Measurements from ENCODE around the gene MAGI2.

- no peak for TF ChIP-seq CTCF (IDR thresholded peaks at IDR 0.05)
- TF ChIP-seq POLR2A (IDR thresholded peaks at IDR 0.05) = no peak
- no peak for TF ChIP-seq EP300 (IDR thresholded peaks at IDR 0.05)
Observed at GRCh38 chr7:79212334-79212733, 241.1 kb downstream of the MAGI2 start.

Measured in ovary (tissue), 3 donors.